ENCODE measurements around the gene TMEM52.

DNA sequence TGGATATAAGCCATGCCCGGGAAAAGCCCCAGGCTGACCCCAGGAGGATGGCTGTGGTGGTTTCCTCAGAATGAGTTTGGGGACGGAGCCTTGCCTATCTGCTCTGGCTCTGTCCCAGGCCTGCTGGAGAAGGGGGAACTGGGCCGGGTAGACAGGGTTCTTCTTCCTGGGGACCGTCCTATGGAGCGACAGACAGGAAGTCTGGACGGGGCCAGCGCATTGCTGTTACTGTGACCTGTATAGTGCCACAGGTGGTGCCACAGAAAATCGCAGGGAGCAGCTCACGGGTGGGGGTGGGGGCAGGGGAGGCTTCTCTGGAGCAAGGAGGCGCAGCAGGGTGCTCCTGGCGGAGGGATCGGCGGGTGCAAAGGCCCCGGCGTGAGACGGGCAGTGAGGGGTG, 48.1 kb upstream of the TMEM52 start:
- TF ChIP-seq ELF1 (CRISPR knock-in tag; IDR thresholded peaks at IDR 0.05), result no peak
- TF ChIP-seq ZFYVE20 (CRISPR knock-in tag; IDR thresholded peaks at IDR 0.05; ENCODE audit: borderline replicate concordance, low read depth), result no peak
- TF ChIP-seq, protein P1, sequence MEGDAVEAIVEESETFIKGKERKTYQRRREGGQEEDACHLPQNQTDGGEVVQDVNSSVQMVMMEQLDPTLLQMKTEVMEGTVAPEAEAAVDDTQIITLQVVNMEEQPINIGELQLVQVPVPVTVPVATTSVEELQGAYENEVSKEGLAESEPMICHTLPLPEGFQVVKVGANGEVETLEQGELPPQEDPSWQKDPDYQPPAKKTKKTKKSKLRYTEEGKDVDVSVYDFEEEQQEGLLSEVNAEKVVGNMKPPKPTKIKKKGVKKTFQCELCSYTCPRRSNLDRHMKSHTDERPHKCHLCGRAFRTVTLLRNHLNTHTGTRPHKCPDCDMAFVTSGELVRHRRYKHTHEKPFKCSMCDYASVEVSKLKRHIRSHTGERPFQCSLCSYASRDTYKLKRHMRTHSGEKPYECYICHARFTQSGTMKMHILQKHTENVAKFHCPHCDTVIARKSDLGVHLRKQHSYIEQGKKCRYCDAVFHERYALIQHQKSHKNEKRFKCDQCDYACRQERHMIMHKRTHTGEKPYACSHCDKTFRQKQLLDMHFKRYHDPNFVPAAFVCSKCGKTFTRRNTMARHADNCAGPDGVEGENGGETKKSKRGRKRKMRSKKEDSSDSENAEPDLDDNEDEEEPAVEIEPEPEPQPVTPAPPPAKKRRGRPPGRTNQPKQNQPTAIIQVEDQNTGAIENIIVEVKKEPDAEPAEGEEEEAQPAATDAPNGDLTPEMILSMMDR (CRISPR knock-in tag; IDR thresholded peaks at IDR 0.05), result no peak
- TF ChIP-seq ZNF33B (CRISPR knock-in tag; IDR thresholded peaks at IDR 0.05), result no peak
- TF ChIP-seq ONECUT2 (CRISPR knock-in tag; IDR thresholded peaks at IDR 0.05), result no peak
